CD4-positive, CD25-positive, alpha-beta regulatory T cell (primary cell): Measurements from ENCODE around the gene CSF2RB. TPM values are rescaled to one million over a fixed set of nuclear protein-coding genes. Genes with fewer than 3 reads are reported as not detected.

Source experiments
- ATAC-seq, 2 donors: fragments of 150-1000 bp; cut with Tn5 transposase; one replicate each; pipeline ENCODE4 v1.10.0; 2021; ENCODE audit warnings: low read depth in 2 of 2, moderate number of reproducible peaks in 2 of 2, moderate library complexity in 1 of 2
- DNase-seq, 3 donors: peaks; one replicate each; pipeline versions ENCODE4 v3.0.0 to v3.0.0-alpha.2; 2012 to 2022; ENCODE audit warnings: mixed read lengths in 1 of 3
- H3K27ac ChIP-seq: one replicate; pipeline ENCODE4 v1.7.0; 2013; ENCODE audit warnings: mild to moderate bottlenecking, low read length; ENCODE audit not compliant: insufficient read depth, poor library complexity, severe bottlenecking
- H3K27me3 ChIP-seq: one replicate; pipeline ENCODE4 v1.7.0; 2013; ENCODE audit warnings: low read length; ENCODE audit not compliant: control insufficient read depth, insufficient read depth
- H3K36me3 ChIP-seq: one replicate; pipeline ENCODE4 v1.7.0; 2013; ENCODE audit warnings: mild to moderate bottlenecking, low read length, moderate library complexity; ENCODE audit not compliant: control insufficient read depth, insufficient read depth
- H3K4me1 ChIP-seq: 2 replicates; pipeline ENCODE4 v1.7.0; 2013; ENCODE audit warnings: mild to moderate bottlenecking, low read length; ENCODE audit not compliant: insufficient read depth, control insufficient read depth, poor library complexity, severe bottlenecking
- H3K4me3 ChIP-seq: one replicate; pipeline ENCODE4 v1.7.0; 2013; ENCODE audit warnings: low read depth, mild to moderate bottlenecking, low read length, moderate library complexity
- H3K9me3 ChIP-seq, 2 experiments: 1 replicate in 1 of 2; 2 replicates in 1 of 2; pipeline ENCODE4 v1.7.0; 2013; ENCODE audit warnings: low read length in 2 of 2, mild to moderate bottlenecking in 1 of 2, moderate library complexity in 1 of 2; ENCODE audit not compliant: control insufficient read depth in 2 of 2
- H3K27ac Mint-ChIP-seq, 3 donors: one replicate each; pipeline ENCODE4 v1.8.0; 2020 to 2022; ENCODE audit warnings: mild to moderate bottlenecking in 3 of 3, mixed read lengths in 3 of 3, moderate library complexity in 2 of 3
- H3K27me3 Mint-ChIP-seq: one replicate; pipeline ENCODE4 v1.8.0; 2022; ENCODE audit warnings: mild to moderate bottlenecking, mixed read lengths
- H3K36me3 Mint-ChIP-seq: one replicate; pipeline ENCODE4 v1.8.0; 2020; ENCODE audit warnings: mixed read lengths
- H3K4me1 Mint-ChIP-seq, 4 donors: one replicate each; pipeline ENCODE4 v1.8.0; 2020 to 2022; ENCODE audit warnings: mixed read lengths in 4 of 4, mild to moderate bottlenecking in 1 of 4
- H3K4me3 Mint-ChIP-seq, 4 donors: one replicate each; pipeline ENCODE4 v1.8.0; 2020 to 2022; ENCODE audit warnings: mild to moderate bottlenecking in 4 of 4, mixed read lengths in 4 of 4, moderate library complexity in 3 of 4
- H3K9me3 Mint-ChIP-seq, 7 donors: one replicate each; pipeline ENCODE4 v1.8.0; 2020 to 2022; ENCODE audit warnings: mixed read lengths in 7 of 7, mild to moderate bottlenecking in 3 of 7, moderate library complexity in 2 of 7
- polyA plus RNA-seq, 4 donors: library from polyadenylated mRNA; unstranded; fragments of 300-500 nt; fragmentation: Illumina TruSeq; gene quantifications; one replicate each; pipeline ENCODE4 v1.2.3, GENCODE V29; 2021
- total RNA-seq: library from RNA; stranded (reverse); gene quantifications from one replicate; pipeline ENCODE4 v1.2.3, GENCODE V29; 2022

CSF2RB gene
- total and polyA plus RNA-seq, 5 donors from 2014 or later: 5.7 to 27.0 (median 10.3) TPM

DNA sequence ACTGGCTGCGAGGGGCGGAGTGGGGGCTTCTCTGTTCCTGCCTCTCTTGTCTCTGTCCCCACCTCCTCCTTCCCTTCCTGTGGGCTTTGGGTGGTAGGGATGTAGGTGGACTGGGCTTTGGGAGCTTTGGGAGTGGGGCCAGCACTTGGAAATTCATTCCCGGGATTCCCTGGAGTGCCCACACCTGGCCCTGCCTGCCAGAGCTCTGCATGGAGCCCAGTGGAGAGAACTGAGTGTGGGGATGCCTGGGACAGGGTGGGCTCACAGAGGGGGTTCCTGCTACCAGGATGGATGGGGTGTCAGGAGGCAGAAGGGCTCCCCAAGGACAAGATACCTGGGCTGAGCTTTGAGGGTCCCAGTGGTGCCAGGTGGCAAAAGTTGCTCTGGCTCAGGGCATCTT, 22.3 kb downstream of the CSF2RB start:
- peaks cover 26% of the 10 kb centered on the region for H3K36me3 ChIP-seq
- H3K27me3 ChIP-seq: no peaks in the 10 kb centered on the region
- no peaks in the 10 kb centered on the region for H3K9me3 ChIP-seq
- DNase-seq (no peak), ATAC-seq (no peak)
- peaks cover 5 to 13% (median 6%) of the 10 kb centered on the region in 4 donors for H3K4me1 Mint-ChIP-seq
- no peak overlapping the region for H3K27ac Mint-ChIP-seq
- no peaks in the 10 kb centered on the region for H3K9me3 Mint-ChIP-seq
- no peak overlapping the region for H3K4me3 Mint-ChIP-seq
- H3K27ac ChIP-seq: no peak overlapping the region
- no peak overlapping the region for H3K4me3 ChIP-seq
- H3K27me3 Mint-ChIP-seq: no peaks in the 10 kb centered on the region
- peaks cover under 1% of the 10 kb centered on the region for H3K4me1 ChIP-seq
- H3K36me3 Mint-ChIP-seq: peaks cover 4% of the 10 kb centered on the region

DNA sequence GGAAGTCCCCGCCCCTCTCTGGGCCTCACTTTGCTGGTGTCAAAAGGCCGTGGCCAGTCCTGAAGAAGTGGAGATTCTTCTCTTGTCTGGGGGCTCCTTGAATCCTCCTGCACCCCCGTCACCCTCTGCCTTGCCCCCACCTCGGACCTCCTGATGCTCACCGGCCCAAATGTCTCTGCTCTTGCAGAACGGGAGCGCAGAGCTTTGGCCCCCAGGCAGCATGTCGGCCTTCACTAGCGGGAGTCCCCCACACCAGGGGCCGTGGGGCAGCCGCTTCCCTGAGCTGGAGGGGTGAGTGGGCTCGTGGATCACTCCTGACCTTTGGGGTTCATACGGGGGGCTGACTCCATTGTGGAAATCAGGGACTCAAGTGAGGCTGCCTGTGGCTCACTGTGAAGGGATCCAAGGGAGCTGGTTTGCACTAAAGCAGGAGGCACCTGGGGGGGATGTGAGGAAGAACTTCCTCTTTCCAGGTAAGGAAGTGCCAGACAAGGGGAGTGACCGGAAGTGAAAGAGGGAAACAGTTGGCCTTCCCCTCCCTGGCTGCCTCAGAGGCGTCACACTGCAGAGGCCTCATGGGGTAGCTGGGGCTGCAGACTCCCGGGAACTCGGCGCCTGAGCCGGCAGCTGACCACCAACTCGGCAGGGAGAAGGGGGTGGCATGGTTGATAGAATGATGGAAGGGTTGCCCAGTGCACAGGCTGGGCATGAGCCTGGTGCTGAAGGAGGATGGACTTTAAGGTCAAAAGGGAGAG, 23.1 kb downstream of the CSF2RB start:
- Histone ChIP-seq H3K36me3 (peaks cover 22% of the 10 kb centered on the region), H3K4me1 (peaks cover 6% of the 10 kb centered on the region), H3K4me3 (no peak overlapping the region), H3K9me3 (no peaks in the 10 kb centered on the region), H3K27me3 (no peaks in the 10 kb centered on the region), H3K27ac (no peak overlapping the region)
- no peaks in the 10 kb centered on the region for H3K9me3 Mint-ChIP-seq
- DNase-seq (no peak), ATAC-seq (no peak)
- no peak overlapping the region for H3K4me3 Mint-ChIP-seq
- H3K27ac Mint-ChIP-seq: peak overlapping the region in 2 of 3 donors; percentile 69 to 78
- H3K27me3 Mint-ChIP-seq: no peaks in the 10 kb centered on the region
- H3K4me1 Mint-ChIP-seq: peaks cover 11 to 15% (median 13%) of the 10 kb centered on the region in 4 donors
- no peaks in the 10 kb centered on the region for H3K36me3 Mint-ChIP-seq

DNA sequence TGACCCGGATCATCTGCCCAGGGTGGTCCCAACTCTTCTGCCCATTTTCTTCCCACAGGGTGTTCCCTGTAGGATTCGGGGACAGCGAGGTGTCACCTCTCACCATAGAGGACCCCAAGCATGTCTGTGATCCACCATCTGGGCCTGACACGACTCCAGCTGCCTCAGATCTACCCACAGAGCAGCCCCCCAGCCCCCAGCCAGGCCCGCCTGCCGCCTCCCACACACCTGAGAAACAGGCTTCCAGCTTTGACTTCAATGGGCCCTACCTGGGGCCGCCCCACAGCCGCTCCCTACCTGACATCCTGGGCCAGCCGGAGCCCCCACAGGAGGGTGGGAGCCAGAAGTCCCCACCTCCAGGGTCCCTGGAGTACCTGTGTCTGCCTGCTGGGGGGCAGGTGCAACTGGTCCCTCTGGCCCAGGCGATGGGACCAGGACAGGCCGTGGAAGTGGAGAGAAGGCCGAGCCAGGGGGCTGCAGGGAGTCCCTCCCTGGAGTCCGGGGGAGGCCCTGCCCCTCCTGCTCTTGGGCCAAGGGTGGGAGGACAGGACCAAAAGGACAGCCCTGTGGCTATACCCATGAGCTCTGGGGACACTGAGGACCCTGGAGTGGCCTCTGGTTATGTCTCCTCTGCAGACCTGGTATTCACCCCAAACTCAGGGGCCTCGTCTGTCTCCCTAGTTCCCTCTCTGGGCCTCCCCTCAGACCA, 24.0 kb downstream of the CSF2RB start:
- Histone ChIP-seq H3K27ac (no peak overlapping the region), H3K36me3 (peaks cover 18% of the 10 kb centered on the region), H3K4me3 (no peak overlapping the region), H3K4me1 (peaks cover 6% of the 10 kb centered on the region), H3K27me3 (no peaks in the 10 kb centered on the region), H3K9me3 (no peaks in the 10 kb centered on the region)
- Mint-ChIP-seq H3K9me3 (no peaks in the 10 kb centered on the region), H3K27ac (no peak overlapping the region), H3K4me1 (peaks cover 11 to 20% (median 14%) of the 10 kb centered on the region in 4 donors), H3K27me3 (no peaks in the 10 kb centered on the region), H3K36me3 (no peaks in the 10 kb centered on the region), H3K4me3 (no peak overlapping the region)
- ATAC-seq: no peak
- DNase-seq: no peak

DNA sequence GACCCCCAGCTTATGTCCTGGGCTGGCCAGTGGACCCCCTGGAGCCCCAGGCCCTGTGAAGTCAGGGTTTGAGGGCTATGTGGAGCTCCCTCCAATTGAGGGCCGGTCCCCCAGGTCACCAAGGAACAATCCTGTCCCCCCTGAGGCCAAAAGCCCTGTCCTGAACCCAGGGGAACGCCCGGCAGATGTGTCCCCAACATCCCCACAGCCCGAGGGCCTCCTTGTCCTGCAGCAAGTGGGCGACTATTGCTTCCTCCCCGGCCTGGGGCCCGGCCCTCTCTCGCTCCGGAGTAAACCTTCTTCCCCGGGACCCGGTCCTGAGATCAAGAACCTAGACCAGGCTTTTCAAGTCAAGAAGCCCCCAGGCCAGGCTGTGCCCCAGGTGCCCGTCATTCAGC, 24.6 kb downstream of the CSF2RB start:
- no peaks in the 10 kb centered on the region for H3K9me3 ChIP-seq
- H3K36me3 ChIP-seq: peaks cover 14% of the 10 kb centered on the region
- Mint-ChIP-seq H3K27me3 (no peaks in the 10 kb centered on the region), H3K4me1 (peaks cover 11 to 20% (median 14%) of the 10 kb centered on the region in 4 donors), H3K36me3 (no peaks in the 10 kb centered on the region), H3K27ac (no peak overlapping the region), H3K4me3 (no peak overlapping the region), H3K9me3 (no peaks in the 10 kb centered on the region)
- peaks cover 6% of the 10 kb centered on the region for H3K4me1 ChIP-seq
- no peak overlapping the region for H3K4me3 ChIP-seq
- no peak for DNase-seq
- no peaks in the 10 kb centered on the region for H3K27me3 ChIP-seq
- ATAC-seq: no peak
- no peak overlapping the region for H3K27ac ChIP-seq

DNA sequence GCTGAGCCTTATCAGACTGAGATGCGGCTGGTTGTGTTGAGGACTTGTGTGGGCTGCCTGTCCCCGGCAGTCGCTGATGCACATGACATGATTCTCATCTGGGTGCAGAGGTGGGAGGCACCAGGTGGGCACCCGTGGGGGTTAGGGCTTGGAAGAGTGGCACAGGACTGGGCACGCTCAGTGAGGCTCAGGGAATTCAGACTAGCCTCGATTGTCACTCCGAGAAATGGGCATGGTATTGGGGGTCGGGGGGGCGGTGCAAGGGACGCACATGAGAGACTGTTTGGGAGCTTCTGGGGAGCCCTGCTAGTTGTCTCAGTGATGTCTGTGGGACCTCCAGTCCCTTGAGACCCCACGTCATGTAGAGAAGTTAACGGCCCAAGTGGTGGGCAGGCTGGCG, 25.5 kb downstream of the CSF2RB start:
- no peaks in the 10 kb centered on the region for H3K36me3 Mint-ChIP-seq
- Histone ChIP-seq H3K9me3 (no peaks in the 10 kb centered on the region), H3K36me3 (peaks cover 11% of the 10 kb centered on the region), H3K27me3 (no peaks in the 10 kb centered on the region), H3K4me1 (peaks cover 6% of the 10 kb centered on the region), H3K4me3 (no peak overlapping the region), H3K27ac (no peak overlapping the region)
- no peaks in the 10 kb centered on the region for H3K9me3 Mint-ChIP-seq
- ATAC-seq: no peak
- H3K4me3 Mint-ChIP-seq: no peak overlapping the region
- no peak for DNase-seq
- peak overlapping the region in 2 of 3 donors; percentile 34 to 66 for H3K27ac Mint-ChIP-seq
- peaks cover 11 to 20% (median 14%) of the 10 kb centered on the region in 4 donors for H3K4me1 Mint-ChIP-seq
- H3K27me3 Mint-ChIP-seq: no peaks in the 10 kb centered on the region

DNA sequence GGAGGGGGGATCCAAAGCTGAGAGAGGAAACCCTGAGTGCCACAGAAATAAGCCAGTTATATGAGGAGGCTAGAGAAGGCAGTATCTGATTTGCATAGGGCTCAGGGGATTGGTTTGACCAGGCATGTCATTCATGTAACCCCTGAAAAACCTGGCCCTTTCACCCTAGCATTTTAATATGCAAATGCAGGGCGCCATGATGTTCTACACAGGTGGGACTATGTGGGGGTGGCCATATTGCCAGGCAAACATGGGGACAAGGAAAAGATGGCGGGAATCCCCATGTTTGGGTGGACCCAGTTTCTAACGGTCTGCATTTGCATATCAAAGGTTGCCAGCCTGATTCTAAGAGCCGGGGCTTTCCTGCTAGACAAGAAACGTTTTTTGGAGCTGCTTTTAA, 27.2 kb downstream of the CSF2RB start:
- no peaks in the 10 kb centered on the region for H3K36me3 ChIP-seq
- Mint-ChIP-seq H3K27ac (peak overlapping the region in 2 of 3 donors; percentile 57 to 63), H3K4me3 (peak overlapping the region in 3 of 4 donors; percentile 22 to 55 (median 51)), H3K9me3 (no peaks in the 10 kb centered on the region), H3K4me1 (peaks cover 11 to 20% (median 14%) of the 10 kb centered on the region in 4 donors), H3K27me3 (no peaks in the 10 kb centered on the region), H3K36me3 (no peaks in the 10 kb centered on the region)
- H3K27ac ChIP-seq: no peak overlapping the region
- H3K4me1 ChIP-seq: peaks cover 6% of the 10 kb centered on the region
- DNase-seq (peak in 2 of 3 donors; percentile 2 to 62), ATAC-seq (peak in 1 of 2 donors; percentile 43)
- peak overlapping the region; percentile 58 for H3K4me3 ChIP-seq
- no peaks in the 10 kb centered on the region for H3K27me3 ChIP-seq
- no peaks in the 10 kb centered on the region for H3K9me3 ChIP-seq

DNA sequence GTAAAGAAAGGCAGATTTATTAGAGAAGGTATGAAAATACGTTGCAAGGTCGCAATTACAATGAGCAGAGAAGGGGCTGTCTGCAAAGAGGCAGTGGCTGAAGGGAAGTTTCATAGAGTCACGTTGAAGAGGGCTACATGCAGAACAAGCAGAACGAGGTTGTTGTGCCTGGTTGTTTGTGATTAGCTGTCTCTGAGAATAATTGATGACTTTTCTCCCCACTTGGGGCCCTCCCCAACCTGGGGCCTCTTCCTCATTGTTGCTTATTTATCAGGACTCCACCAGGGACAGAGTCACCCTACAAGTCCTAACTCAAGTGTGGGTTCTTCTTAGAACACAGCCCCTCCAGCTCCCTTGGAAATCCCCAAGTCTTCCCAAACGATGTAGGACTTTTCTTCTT, 29.1 kb downstream of the CSF2RB start:
- H3K27ac ChIP-seq: no peak overlapping the region
- peak overlapping the region in 1 of 3 donors; percentile 12 for H3K27ac Mint-ChIP-seq

More for the DNA sequence above, 29.1 kb downstream of the CSF2RB start:
- no peaks in the 10 kb centered on the region for H3K36me3 ChIP-seq
- Mint-ChIP-seq H3K9me3 (no peaks in the 10 kb centered on the region), H3K27me3 (no peaks in the 10 kb centered on the region), H3K4me1 (peaks cover 11 to 20% (median 17%) of the 10 kb centered on the region in 4 donors), H3K36me3 (no peaks in the 10 kb centered on the region), H3K4me3 (no peak overlapping the region)
- no peaks in the 10 kb centered on the region for H3K9me3 ChIP-seq
- no peaks in the 10 kb centered on the region for H3K27me3 ChIP-seq
- no peak for ATAC-seq
- no peak overlapping the region for H3K4me3 ChIP-seq
- no peak for DNase-seq
- peaks cover 6% of the 10 kb centered on the region for H3K4me1 ChIP-seq
